ENCODE results near the gene PRTN3.
A peak's percentile ranks its signal among the peaks of the same experiment; 100 is the strongest.

PRTN3 gene

DNA sequence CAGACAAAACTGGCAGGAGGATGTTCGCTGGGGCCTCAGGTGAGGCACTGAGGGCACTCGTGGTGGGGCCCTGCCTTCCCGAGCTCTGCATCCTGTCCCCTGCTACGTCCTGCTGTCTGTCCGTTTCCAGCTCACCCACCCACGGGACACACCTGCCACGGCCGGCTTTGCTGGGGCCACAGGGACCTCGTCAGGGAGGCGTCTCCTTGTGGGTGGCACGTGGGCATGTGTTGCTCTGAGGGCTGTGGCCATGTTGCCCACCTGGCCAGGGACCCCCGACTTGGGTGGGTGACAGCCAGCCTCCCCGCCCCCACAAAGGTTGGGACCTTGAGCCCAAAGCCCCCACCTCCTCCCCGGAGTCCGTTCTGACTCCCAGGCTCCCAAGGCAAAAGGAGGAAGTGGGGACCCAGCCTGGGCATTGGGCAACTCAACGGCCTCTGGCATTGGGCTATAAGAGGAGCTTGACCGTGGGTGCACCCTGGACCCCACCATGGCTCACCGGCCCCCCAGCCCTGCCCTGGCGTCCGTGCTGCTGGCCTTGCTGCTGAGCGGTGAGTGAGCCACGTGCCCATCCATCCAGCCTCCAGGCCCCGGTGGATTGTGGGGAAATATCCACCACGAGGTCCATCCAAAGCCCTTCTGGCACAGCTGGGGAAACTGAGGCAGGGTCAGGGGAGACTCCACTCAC is at the start of gene PRTN3:
TSS of gene PRTN3 (plus strand) at position 481 of the 688 bp plus-strand sequence. CDS start at position 491, 10 bp downstream.
- DNase-seq (ENCODE audit: low read depth in 2 of 2, low spot score in 1 of 2), result no peak

DNA sequence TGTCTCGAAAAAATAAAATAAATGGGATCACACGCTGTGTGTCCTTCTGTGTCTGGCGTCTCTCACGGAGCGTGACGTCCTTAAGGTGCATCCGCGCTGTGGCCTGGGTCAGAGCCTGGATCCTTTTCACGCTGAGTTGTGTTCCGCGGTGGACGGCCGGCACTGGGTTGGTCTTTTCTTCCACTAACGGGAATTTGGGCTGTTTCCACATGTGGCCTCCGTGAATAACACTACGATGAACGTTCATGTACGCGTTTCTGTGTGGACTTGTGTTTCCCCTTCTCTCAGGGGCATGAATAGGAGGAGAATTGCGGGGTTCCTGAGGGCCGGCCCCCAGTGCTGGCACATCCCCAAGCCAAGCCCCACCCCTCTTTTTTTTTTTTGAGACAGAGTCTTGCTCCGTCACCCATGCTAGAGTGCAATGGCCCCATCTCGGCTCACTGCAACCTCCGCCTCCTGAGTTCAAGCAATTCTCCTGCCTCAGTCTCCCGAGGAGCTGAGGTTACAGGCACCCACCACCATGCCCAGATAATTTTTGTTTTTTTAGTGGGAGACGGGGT is 49.7 kb upstream of the PRTN3 start:
- DNase-seq (ENCODE audit: low read depth in 2 of 2, low spot score in 1 of 2), result no peak

DNA sequence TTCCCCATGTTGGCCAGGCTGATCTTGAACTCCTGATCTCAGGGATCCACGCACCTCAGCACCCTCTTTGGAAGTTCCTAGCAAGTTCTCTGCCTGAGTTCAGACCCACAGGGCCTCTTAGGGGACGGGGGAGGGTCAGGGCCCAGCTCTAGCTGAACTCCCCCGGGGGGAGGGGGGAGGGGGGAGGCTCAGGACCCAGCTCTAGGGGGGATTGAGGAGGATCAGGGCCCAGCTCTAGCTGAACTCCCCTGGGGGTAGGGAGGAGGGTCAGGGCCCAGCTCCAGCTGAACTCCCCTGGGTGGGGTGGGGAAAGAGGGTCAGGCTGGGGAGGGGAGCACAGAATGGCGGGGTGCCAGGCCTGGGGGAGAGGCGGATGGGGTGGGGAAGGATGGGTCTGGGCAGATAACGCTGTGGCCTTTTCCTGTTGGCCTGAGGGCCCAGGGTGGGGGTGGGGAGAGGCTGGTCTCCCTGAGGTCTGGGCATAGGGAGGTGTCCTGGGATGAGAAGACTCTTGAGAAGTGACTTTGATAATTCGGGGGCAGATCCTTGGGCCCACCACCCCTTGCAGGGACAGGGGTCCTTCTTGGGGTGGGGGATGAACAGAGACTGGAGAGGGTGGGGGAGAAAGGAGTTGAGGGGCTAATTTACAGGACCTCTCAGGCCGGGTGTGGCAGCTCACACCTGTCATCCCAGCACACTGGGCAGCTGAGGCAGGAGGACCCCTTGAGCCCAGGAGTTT is 49.1 kb upstream of the PRTN3 start:
- no peak for DNase-seq (ENCODE audit: low read depth in 2 of 2, low spot score in 1 of 2)

DNA sequence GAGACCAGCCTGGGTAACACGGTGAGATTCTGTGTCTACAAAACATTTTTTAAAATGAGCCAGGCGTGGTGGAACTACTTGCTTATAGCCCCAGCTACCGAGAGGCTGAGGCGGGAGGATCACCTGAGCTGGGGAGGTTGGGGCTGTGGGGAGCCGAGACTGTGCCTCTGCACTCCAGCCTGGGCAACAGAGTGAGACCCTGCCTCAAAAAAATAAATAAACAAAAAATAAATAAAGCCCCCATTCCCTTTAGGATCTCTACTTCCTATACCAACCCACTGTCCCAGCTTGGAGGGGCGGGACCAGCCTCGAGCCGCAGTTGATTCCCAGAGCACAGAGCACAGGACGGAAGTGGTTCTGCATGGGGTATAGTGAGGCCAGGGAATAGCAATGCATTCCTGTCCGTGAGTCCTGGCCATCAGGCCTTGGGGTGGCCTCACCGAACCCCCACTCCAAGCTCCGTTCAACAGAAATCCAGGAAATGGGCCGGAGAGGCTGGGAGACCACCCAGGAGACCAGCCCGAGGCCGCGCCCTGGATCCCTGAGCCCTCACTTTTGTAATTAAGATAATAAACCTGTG is 48.4 kb upstream of the PRTN3 start:
- DNase-seq (ENCODE audit: low read depth in 2 of 2, low spot score in 1 of 2), result no peak

DNA sequence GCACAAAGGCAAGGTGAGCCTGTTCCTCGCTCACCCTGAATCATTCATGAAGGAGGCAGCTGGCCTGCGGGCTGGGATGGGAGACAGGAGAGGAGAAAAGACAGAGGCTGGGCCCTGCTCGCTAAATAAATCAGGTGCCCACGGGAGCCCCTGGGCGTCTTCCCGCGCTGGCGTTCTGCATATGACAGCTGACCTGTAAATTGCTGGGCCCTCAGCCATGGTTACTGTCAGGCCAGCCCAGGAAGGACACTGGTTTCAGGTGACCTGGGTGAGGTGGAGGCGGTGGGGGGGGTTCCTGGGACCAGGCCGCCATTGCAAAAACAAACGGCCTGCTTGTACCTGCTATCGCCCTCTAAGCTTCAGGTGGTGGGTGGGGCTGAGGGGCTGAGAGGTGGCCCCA is 47.0 kb upstream of the PRTN3 start:
- no peak for DNase-seq (ENCODE audit: low read depth in 2 of 2, low spot score in 1 of 2)

DNA sequence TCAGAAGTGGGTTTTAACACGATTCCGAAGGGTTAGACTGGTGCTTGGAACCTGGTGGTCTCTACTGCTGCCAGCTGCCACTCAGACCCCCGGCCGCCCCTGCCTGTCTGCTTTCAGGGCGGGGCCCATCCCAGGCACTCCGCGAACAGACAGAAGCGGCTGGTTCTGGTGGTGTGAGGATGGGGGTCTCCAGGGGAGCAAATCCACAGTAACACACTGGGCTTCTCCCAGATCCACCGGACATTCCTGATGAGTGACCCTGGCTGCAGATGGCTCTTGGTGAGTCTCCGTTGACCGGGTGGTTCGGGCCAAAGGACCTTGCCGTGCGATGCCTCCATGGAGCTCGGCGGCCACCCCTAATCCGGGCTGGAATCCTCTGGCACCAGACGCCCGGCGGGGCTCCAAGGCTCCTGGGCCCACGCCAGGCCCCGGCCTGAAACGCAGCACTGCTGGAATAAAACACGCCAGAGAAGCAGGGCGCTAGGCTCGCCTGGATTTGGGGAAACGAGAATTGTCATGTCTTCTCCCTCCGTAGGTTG is 45.7 kb upstream of the PRTN3 start:
- DNase-seq (ENCODE audit: low read depth in 2 of 2, low spot score in 1 of 2), result no peak

GRCh38 chr19:795691-796581 is 44.9 kb upstream of the PRTN3 start:
- DNase-seq (ENCODE audit: low read depth in 2 of 2, low spot score in 1 of 2), result no peak

- peak; percentile 98 to 100 for DNase-seq (ENCODE audit: low read depth in 2 of 2, low spot score in 1 of 2)
Measured at GRCh38 chr19:796692-797527, 43.9 kb upstream of the PRTN3 start, which contains the start of gene PTBP1. Gene PTBP1, plus strand, starts transcription at chr19:797452. Its CDS starts 46 bp downstream, at chr19:797498.

DNA sequence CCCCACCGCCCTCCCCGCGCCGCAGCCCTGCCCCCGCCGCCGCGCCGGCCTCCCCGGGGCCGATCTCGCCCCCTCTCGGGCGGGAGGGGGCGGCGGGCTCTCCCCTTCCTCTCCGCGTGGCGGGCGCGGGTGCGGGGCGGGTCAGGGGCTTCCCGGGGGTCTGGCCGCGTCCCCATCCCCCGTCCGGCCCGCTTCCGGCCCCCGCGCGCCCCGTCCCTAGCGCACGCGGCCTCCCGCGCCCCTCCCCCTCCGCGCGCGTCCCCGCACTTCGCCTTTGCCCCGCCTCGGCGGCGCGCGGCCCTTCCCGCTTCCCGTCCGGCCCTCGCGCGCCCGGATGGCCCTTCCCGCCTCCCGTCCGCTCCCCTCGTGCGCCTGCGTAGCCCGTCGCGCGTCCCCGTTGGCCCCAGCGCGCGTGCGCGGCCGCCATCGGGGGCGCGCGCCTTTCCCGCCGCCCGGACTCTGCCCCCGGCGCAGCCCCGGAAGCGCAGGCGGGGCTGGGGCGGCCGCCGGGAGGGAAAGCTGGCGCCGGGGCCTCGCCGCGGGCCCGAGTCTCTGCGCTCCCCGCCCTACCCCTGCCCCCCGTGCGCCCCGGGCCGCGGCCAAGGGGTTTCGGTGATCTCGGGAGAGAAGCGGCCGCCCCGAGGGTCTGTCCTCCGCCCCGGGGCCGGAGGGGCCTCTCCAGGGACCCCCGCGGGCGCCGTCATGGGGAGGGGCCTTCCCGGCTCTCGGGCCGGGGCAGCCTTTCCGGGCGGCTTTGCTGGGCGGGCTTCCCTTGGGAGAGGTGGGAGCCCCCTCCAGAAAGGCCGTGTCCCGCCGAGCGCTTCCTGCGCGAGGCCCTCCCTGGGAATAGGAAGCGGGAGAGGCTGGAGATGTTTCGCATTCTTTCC is 43.0 kb upstream of the PRTN3 start:
- DNase-seq (ENCODE audit: low read depth in 2 of 2, low spot score in 1 of 2), result peak; percentile 54 to 69

DNA sequence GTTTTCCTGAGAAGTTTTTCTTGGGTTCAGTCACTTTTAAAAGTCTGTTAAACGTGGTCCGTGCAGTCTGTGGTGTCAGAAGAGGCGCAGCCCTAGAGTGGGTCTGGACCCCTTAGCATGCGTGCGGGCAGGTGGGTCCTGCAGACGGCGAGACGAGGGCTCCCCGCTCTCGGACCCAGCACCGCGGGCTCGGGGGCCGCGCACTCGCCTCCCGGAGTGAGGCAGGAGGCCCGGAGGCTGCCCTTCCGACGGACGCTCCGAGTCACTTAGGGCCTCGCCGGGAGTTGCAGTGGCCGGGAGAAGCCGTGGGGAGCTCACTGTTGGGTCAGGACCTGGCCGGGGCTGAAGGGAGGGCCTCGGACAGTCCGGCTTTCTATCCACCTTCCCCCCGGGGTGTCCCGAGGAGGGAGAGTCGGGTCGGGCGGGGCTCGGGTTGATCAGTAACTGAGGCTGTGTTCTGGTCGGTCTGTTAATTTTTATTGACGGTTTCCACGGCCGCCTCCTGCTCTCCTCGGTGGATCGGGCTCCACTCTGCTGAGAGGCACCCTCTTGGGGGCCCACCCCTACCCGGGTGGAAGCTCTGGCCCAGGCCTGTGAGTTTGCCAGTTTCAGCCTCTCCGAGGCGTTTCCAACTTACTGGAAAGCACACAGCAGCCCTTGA is 42.3 kb upstream of the PRTN3 start:
- DNase-seq (ENCODE audit: low read depth in 2 of 2, low spot score in 1 of 2), result no peak

GRCh38 chr19:799076-799881 is 41.5 kb upstream of the PRTN3 start:
- no peak for DNase-seq (ENCODE audit: low read depth in 2 of 2, low spot score in 1 of 2)

DNA sequence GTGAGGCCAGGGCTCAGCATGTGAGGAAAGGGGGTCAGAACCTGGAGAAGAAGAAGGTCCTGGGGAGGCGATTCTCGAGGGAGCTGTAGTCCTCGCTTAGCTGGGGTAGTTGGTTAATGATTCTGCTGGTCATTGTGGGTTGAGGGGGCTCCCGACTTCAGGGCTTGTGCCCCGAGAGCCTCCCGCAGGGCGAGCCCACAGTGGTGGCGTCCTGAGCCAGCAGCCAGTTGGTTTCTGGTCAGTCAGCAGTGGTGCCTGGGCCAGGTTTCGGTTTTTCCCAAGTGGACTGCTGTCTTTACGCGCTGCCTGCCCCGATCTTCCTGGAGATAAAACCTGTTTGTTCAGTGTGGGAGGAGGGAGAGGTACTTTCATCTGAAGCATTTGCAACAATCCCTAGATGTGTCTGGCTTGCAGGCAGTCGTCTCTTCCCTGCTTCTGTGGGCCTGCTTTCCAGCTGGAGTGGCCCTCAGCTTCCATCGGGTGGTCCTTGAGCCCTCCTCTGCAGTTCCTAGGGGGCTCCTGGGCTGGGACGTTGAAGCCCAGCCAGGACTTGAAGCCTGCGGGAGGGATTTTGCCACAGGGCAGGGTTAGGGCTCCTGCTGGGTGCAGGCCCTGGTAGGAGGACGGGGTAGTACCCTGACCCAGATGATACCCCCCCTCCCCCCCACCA is 40.3 kb upstream of the PRTN3 start:
- no peak for DNase-seq (ENCODE audit: low read depth in 2 of 2, low spot score in 1 of 2)

GRCh38 chr19:801030-801860 is 39.6 kb upstream of the PRTN3 start:
- DNase-seq (ENCODE audit: low read depth in 2 of 2, low spot score in 1 of 2), result no peak

DNA sequence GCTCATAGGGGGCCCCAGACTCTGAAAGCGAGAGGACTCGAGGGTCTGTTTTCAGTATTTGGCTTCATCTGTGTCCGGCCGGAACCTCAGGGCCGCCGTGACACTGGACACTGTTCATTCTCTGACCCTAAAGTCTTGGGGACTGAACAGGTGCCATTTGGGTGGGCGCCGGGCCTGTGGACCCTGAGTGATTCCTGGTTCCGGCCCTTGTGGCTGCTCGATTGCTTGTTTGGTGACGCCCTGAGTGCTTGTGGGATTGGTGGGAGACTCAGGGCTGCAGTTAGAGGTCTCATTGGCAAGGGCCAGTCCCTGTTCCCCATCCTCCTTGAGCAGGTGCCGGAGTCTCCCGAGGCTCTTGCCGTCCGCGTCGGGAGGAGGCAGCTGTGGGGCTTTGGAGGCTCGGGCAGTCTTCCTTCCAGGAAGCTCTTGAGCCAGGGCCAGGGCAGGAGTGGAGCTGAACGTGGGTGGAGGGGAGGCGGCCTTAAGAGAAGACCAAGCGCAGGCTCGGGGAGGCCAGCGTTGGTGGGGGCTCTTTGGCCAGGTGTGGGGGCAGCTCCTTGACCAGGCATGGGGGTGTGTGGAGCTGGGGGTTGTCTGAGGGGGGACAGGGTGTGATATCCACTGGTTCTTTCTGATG is 38.8 kb upstream of the PRTN3 start:
- DNase-seq (ENCODE audit: low read depth in 2 of 2, low spot score in 1 of 2), result no peak

DNA sequence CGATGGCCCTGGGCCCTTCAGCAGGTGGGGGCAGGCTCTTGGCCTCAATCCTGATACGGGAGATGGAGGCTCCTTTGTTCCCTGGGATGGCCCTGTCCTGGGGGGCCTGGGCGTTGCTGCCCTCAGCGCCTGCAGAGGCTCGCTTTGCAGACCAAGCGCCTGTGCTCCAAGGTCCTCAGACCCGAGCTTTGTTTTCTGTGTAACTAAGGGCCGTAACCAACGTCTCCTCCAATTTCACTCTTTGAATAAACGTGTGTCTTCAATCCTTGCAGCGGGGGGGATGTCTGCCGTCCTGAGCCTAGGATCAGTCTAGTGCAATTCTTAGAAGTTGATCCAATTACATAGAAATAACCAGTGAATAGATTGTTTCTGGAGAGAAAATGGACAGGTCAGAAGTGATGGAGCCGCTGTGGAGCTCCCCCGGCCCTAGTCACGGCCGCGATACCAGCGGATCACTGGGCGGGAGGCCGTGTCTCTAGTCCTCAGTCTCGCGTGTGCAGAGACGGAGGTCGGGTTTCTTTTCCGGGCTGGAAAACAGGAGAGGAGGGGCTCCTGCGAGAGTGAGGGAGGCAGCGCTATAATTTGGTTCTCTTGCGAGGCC is 38.2 kb upstream of the PRTN3 start:
- DNase-seq (ENCODE audit: low read depth in 2 of 2, low spot score in 1 of 2), result no peak
